ENCODE measurements around the gene SLC28A1.
A peak's percentile ranks its signal among the peaks of the same experiment; 100 is the strongest.

SLC28A1 gene

GRCh38 chr15:84973492-84974460 lies 89.3 kb downstream of the SLC28A1 start:
- Histone ChIP-seq H3K79me2 (ENCODE audit: insufficient read depth, low read depth) (no peaks in the 10 kb centered on the region), H3K36me3 (ENCODE audit: insufficient read depth) (no peaks in the 10 kb centered on the region), H3K4me1 (ENCODE audit: low read depth, poor library complexity, severe bottlenecking) (peaks cover 6% of the 10 kb centered on the region), H3K9ac (no peak overlapping the region), H3K4me3 (IDR thresholded peaks at IDR 0.05; ENCODE audit: insufficient read depth, low read depth, low read length) (no peak overlapping the region), H3K27ac (no peak overlapping the region), H3K27me3 (ENCODE audit: insufficient read depth, low read depth) (no peaks in the 10 kb centered on the region), H2AFZ (ENCODE audit: low read depth) (no peak overlapping the region), H3K4me2 (no peak overlapping the region), H4K20me1 (ENCODE audit: insufficient read depth) (no peaks in the 10 kb centered on the region)
- no peak for TF ChIP-seq CTCF (conservative IDR thresholded peaks at IDR 0.05; ENCODE audit: low read depth, low read length)

- TF ChIP-seq CTCF (conservative IDR thresholded peaks at IDR 0.05; ENCODE audit: low read depth, low read length), result no peak
- no peaks in the 10 kb centered on the region for H4K20me1 ChIP-seq (ENCODE audit: insufficient read depth)
These were observed 91.4 kb downstream of the SLC28A1 start for GRCh38 chr15:84975871-84976351.

GRCh38 chr15:84976746-84977345 lies 92.4 kb downstream of the SLC28A1 start:
- Histone ChIP-seq H3K27ac (no peak overlapping the region), H2AFZ (ENCODE audit: low read depth) (no peak overlapping the region), H3K79me2 (ENCODE audit: insufficient read depth, low read depth) (no peaks in the 10 kb centered on the region), H3K27me3 (ENCODE audit: insufficient read depth, low read depth) (no peaks in the 10 kb centered on the region), H4K20me1 (ENCODE audit: insufficient read depth) (no peaks in the 10 kb centered on the region), H3K4me3 (IDR thresholded peaks at IDR 0.05; ENCODE audit: insufficient read depth, low read depth, low read length) (no peak overlapping the region), H3K9ac (no peak overlapping the region), H3K4me1 (ENCODE audit: low read depth, poor library complexity, severe bottlenecking) (peaks cover 10% of the 10 kb centered on the region), H3K36me3 (ENCODE audit: insufficient read depth) (no peaks in the 10 kb centered on the region), H3K4me2 (no peak overlapping the region)
- TF ChIP-seq CTCF (conservative IDR thresholded peaks at IDR 0.05; ENCODE audit: low read depth, low read length), result no peak

More at GRCh38 chr15:84975871-84976351, 91.4 kb downstream of the SLC28A1 start:
- Histone ChIP-seq H3K36me3 (ENCODE audit: insufficient read depth) (no peaks in the 10 kb centered on the region), H3K4me2 (no peak overlapping the region), H3K4me3 (IDR thresholded peaks at IDR 0.05; ENCODE audit: insufficient read depth, low read depth, low read length) (no peak overlapping the region), H3K4me1 (ENCODE audit: low read depth, poor library complexity, severe bottlenecking) (peaks cover 10% of the 10 kb centered on the region), H3K27me3 (ENCODE audit: insufficient read depth, low read depth) (no peaks in the 10 kb centered on the region), H3K27ac (no peak overlapping the region), H2AFZ (ENCODE audit: low read depth) (no peak overlapping the region), H3K9ac (no peak overlapping the region), H3K79me2 (ENCODE audit: insufficient read depth, low read depth) (no peaks in the 10 kb centered on the region)

- Histone ChIP-seq H4K20me1 (ENCODE audit: insufficient read depth) (no peaks in the 10 kb centered on the region), H3K4me2 (peak overlapping the region; percentile 88), H3K4me1 (ENCODE audit: low read depth, poor library complexity, severe bottlenecking) (peaks cover 22% of the 10 kb centered on the region), H3K79me2 (ENCODE audit: insufficient read depth, low read depth) (no peaks in the 10 kb centered on the region; the same call in 1 of the 2 replicates), H2AFZ (ENCODE audit: low read depth) (peak overlapping the region; percentile 88), H3K4me3 (IDR thresholded peaks at IDR 0.05; ENCODE audit: insufficient read depth, low read depth, low read length) (no peak overlapping the region), H3K27me3 (ENCODE audit: insufficient read depth, low read depth) (no peaks in the 10 kb centered on the region), H3K9ac (peak overlapping the region; percentile 78; the same call in 1 of the 2 replicates), H3K27ac (no peak overlapping the region), H3K36me3 (ENCODE audit: insufficient read depth) (no peaks in the 10 kb centered on the region)
- TF ChIP-seq CTCF (conservative IDR thresholded peaks at IDR 0.05; ENCODE audit: low read depth, low read length), result no peak
These were observed 95.2 kb downstream of the SLC28A1 start for GRCh38 chr15:84979651-84980050.

Data from KMS-11 (cell line).